C4-2B (cell line): ENCODE results near the gene RPS24.

Experiments used
- ZFX ChIP-seq: fragments of 450-650 bp; IDR thresholded peaks from 2 replicates; pipeline ENCODE4 v1.6.1; 2017
- TF ChIP-seq, protein P1 (sequence below): fragments of 450-650 bp; conservative IDR thresholded peaks from 2 replicates; pipeline ENCODE4 v1.5.1; 2017; ENCODE audit warnings: mild to moderate bottlenecking

DNA sequence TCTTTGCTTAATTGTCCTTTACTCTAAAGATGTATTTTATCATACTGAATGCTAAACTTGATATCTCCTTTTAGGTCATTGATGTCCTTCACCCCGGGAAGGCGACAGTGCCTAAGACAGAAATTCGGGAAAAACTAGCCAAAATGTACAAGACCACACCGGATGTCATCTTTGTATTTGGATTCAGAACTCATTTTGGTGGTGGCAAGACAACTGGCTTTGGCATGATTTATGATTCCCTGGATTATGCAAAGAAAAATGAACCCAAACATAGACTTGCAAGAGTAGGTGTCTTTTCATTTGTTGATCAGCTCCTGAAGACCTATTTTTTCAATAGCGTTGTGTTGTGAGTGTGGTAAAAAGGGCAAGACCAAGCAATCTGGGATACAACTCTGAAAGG, 1.8 kb downstream of the RPS24 start:
- TF ChIP-seq, protein P1, sequence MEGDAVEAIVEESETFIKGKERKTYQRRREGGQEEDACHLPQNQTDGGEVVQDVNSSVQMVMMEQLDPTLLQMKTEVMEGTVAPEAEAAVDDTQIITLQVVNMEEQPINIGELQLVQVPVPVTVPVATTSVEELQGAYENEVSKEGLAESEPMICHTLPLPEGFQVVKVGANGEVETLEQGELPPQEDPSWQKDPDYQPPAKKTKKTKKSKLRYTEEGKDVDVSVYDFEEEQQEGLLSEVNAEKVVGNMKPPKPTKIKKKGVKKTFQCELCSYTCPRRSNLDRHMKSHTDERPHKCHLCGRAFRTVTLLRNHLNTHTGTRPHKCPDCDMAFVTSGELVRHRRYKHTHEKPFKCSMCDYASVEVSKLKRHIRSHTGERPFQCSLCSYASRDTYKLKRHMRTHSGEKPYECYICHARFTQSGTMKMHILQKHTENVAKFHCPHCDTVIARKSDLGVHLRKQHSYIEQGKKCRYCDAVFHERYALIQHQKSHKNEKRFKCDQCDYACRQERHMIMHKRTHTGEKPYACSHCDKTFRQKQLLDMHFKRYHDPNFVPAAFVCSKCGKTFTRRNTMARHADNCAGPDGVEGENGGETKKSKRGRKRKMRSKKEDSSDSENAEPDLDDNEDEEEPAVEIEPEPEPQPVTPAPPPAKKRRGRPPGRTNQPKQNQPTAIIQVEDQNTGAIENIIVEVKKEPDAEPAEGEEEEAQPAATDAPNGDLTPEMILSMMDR: no peak
- no peak for TF ChIP-seq ZFX
